HG03039 (cell line): ENCODE data around the gene OSBPL5.
"Not testable (repeated sequence)": the region's sequence is repeated elsewhere in the genome, so short reads cannot be mapped to it uniquely, and the experiment has no call there.

Experiments used
- ATAC-seq: cut with Tn5 transposase; IDR thresholded peaks from one replicate; pipeline ENCODE4 v1.9.1; 2021; ENCODE audit warnings: mild to moderate bottlenecking, moderate library complexity; ENCODE audit not compliant: unreplicated experiment

The OSBPL5 gene

GRCh38 chr11:3182462-3182852, 17.3 kb upstream of the OSBPL5 start:
- no peak for ATAC-seq

DNA sequence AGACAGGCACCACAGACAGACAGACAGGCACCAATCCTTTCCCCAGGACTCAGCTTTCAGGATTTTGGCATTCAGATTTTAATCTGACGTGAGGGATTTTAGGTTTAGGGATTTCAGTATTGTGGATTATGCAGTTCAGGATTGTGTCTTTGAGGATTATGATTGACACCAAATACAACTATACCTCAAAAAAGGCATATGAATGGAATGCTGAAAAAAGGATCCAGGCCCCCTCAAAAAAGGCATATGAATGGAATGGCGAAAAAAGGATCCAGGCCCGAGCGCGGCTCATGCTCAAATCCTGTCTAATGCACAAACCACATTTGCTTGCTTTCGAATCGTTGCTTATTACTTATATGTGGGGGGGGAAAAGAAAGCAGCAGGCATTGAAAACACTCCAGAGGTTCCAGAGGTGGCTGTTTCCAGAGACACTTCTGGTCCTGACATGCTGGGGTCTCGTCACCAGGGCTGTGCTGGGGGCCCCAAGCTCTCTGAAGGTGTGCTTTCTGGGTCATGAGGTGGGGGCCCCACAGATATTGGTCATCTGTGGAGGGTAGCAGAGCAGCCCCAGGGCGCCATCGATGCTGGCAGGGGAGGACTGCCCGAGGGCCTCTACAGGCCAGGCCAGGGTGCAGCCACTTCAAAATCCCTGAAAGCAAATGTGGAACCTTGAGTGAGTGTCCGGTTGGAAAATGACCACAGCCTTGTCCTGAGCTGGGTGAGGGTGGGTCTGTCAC, 16.8 kb upstream of the OSBPL5 start:
- no peak for ATAC-seq

GRCh38 chr11:3180869-3181268, 15.8 kb upstream of the OSBPL5 start:
- ATAC-seq: no peak

DNA sequence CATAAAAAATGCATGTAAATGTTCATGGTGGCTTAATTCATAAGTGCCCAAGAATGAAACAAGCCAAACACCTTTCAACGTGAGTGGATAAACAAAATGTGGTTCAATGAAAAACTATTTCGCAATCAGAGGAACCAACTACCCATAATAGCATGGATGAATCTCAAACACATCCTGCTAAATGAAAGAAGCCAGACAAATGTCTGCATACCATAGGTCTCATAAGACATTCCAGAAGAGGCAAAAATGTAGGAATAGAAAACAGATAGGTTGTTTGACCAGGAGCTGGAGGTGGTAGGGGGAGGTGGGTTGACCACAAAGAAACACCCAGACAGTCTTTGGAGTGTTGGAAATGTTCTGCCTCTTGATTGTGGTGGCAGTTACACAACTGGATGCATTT, 13.2 kb upstream of the OSBPL5 start:
- ATAC-seq: no peak

DNA sequence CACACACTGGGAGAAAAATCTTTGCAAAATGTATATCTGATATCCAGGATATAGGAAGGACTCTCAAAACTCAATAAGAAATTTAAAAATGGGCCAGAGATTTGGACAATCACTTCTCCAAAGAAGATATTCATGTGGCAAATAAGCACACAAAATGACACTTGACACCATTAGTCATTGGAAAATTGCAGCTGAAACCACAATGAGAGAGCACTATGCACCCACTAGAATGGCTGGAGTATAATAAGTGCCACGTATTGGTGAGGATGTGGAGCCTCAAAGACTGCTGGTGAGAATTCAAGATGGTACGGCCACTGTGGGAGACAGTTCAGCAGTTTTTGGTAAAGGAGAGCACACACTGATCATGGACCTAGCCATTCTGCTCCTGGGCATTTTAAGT, 12.8 kb upstream of the OSBPL5 start:
- no peak for ATAC-seq

DNA sequence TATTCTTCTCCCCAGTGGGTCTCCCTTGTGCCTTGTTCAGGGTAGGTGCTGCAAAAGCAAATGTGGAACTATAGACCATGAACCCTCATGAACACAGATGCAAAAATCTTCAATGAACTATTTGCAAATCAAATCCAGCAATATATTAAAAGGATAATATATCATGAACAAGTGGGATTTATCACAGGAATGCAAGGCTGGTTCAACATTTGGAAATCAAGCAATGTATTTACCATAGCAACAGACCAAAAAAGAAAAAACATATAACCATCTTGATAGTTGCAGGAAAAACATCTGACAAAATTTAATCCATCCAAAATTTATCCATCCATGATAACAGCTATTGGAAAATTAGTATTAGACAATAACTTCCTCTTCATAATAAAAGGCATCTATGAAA, 11.4 kb upstream of the OSBPL5 start:
- ATAC-seq: no peak

DNA sequence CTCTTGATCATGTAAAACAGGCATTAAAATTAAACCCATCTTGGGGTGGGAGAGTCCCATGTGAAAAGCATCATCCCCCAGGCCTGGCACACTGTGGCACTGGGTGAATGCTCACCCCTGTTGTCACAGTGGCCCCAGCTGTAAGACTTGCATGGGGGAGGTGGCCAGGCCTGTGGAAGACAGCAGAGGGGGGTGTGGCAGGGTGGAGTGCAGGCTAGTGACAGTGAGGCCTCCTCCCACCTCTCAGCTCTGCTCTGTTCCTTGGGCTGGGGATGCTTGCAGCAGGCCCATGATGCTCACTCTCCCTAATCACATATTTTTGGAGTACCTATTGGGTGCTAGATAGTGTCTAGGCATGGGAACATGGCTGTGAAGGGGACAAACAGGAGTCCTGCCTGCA, 10.1 kb upstream of the OSBPL5 start:
- ATAC-seq: no peak

DNA sequence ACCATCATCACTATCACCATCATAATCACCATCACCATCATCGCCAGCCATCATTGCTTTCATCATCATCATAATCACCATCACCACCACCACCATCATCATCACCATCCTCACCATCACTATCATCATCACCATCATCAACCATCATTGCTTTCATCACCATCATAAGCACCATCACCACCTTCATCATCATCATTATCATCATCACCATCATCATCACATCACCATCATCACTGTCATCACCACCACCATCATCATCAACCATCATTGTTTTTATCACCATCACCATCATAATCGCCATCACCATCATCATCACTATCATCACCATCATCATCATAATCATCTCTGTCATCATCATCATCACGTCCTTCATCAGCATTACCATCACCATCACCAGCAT, 9.3 kb upstream of the OSBPL5 start:
- ATAC-seq: no peak

- no peak for ATAC-seq
Observed at GRCh38 chr11:3173795-3174194, 8.7 kb upstream of the OSBPL5 start.

- no peak for ATAC-seq
Observed at GRCh38 chr11:3171931-3172560, 6.9 kb upstream of the OSBPL5 start.

GRCh38 chr11:3170756-3171650, 5.9 kb upstream of the OSBPL5 start:
- no peak for ATAC-seq

DNA sequence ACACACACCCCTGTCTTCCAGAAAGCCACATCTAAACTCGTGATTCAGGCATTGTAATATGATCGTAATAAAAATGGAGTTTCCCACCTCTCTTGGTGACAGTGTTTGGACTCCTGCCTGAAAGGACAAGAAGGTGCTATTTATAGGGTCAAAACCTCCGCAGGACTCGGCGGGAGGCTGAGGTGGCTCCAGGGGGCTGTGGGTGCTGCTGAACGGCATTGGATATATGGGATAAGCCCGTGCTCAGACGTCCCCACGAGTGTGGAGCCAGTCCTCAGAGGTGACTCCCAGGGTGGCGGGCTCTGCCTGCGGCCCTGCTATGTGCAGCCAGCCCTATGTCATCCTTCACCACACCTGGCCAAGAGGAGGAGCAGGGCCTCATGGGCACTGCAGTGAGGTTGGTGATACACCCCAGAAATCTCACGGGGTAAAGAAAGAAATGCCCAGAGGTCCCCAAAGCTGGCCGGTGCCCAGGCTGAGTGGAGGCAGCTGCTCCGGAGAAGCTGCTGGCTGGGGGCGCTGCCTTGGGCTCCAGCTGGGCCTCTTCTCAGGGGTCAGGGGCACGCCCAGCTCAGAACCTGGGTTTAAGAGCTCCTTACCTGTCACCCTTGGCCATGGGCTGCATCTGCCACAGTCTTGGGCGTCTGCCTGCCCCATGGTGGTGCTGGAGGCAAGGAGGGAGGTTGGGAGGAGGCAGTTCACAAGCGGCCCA, 5.1 kb upstream of the OSBPL5 start:
- no peak for ATAC-seq

DNA sequence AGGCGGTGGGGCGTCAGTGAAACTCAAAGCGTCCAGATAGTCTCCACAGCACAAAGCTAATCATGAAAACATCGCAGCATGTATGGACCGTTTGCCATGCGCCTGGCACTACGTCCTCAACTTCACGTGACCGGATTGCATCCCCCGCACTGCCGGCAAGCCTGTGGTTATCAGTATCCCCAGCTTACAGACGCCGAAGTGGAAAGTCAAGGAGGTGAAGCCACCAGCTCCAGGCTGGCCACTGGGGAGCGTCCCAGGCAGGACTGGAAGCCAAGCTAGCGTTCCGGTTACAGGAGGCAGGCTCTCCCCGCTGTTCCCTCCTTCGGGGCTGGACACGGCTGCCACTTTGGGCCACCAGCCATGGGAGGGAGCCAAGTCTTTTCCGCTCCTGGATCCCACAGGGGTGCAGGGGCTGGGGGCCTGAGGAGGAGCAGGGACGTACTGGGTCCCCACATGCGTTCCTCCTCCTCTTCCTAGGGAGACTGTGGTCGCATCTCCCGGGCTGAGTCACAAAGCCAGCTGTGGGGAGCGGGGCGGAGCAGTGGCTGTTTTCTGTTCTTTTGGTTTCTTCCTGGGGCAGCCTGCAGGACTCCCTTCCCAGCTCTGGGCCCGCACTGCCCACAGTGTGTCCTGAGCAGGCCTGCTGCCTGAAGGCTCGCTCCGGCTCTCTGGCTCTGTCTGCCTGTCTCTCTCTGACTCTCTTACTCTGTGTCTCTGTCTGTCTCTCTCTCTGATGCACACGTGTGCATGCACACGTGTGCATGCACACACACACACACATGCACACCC, 4.3 kb upstream of the OSBPL5 start:
- ATAC-seq: no peak

DNA sequence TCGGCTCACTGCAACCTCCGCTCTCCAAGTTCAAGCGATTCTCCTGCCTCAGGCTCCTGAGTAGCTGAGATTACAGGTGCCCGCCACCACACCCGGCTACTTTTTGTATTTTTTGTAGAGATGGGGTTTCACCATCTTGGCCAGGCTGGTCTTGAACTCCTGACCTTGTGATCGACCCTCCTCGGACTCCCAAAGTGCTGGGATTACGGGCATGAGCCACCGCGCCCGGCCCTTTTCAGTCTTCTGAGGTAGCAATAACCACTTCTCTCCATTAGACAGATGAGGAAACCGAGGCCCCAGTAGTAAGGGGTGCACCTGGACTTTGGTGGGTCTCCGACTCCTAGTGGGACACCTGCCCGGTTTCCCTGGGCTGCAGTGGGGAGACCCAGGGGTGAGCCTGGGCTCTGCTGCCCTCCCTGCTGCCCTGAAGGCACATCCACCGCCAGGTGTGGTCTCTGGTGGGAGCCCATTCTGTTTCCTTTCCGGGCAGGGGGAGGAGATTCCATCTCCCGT, 3.7 kb upstream of the OSBPL5 start:
- not testable (repeated sequence) for ATAC-seq

- no peak for ATAC-seq
Observed at GRCh38 chr11:3167143-3168119, 2.3 kb upstream of the OSBPL5 start.

DNA sequence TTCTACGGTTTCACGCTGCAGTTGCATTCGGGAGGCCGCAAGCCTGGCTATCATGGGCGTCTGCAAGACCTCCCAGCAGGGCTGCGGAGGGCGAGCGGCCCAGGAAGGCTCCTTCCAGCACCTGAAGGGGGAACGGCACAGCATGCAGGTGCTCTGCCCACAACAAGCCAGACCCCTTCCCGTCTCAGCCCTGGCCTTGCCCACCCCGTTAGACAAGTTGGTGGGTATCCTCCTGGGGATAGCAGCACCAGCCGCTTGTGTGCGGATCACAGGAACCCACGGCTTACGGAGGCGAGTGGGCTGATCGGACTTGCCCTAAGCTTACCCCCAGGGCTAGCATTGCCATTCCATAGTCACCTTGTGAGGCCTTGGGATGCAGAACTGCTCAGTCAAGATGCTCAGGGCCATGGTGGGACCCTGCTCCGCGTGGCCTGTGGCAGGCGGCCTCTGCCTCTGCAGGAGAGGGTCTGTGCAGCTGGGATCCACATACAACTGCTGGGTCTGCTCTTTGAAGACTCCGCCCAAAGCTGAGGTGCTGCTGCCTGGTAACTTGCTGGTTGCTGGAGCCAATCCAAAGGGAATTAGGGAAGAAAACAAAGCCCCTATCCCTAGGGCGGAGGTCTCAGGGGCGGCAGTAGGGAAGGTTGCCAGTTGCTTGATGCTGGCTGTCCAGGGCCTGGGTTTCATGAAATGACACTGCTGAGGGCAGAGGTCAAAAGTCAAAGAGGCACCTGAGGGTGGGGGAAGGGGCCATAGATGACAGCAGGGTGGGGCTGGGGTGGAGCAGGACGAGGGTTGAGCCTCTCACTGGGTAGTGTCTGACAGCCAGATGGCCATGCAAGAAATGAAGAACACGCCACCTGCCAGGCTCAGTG, 1.4 kb upstream of the OSBPL5 start:
- ATAC-seq: no peak

- ATAC-seq: no peak
Observed at GRCh38 chr11:3165916-3166267, 782 bp upstream of the OSBPL5 start.

DNA sequence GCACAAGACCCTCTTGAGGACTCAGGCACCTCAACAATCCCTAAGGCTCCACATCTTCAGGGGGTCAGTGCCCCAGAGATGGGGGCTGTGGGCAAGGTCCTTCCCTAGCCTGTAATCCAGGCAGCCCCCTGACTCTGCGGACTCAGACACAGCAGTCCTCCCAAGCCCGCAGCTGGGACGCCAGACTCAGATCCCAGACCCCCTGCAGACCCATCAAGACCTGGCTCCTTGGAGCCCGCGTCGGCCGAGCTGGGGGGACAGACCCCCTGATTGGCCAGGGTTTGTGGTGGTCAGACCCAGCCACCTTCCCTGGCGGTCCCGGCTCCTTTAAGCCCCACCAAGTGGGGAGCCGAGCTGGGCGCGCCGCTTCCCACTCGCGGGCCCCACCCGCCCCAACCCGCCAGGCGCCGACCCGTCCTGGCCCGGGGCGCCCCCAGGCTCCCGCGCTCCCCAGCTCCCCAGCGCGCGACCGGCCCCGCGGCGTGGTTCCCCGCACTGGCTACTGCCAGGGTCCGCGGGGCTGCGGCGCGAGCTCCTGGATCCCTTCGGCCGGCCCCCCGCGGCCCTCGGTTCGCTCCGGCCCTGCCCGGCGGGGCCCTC, 458 bp downstream of the OSBPL5 start:
- no peak for ATAC-seq
